K562 (cell line): Measurements from ENCODE around the gene TAOK2. TPM values are rescaled to one million over a fixed set of nuclear protein-coding genes. Genes with fewer than 3 reads are reported as not detected.

Experiments used
- ATAC-seq: fragments of 200-7000 bp; cut with Tn5 transposase; 3 replicates; pipeline ENCODE4 v1.9.1; 2020; ENCODE audit warnings: moderate library complexity
- BruUV-seq: library from RNA; stranded (reverse); fragments of 400-500 nt; replicated peaks from 2 replicates; lab custom pipeline; 2021; lab: Mats Ljungman, UMichigan
- CTCF ChIA-PET: fragments of 300-600 bp; formaldehyde crosslinking; extraction: SDS; loops from one replicate; lab custom pipeline; 2021; ENCODE audit warnings: low intra/inter-chr PET ratio; lab: Yijun Ruan, JAX
- POLR2A ChIA-PET: fragments of 300-600, 350-650 bp; sonication (Branson Sonifier 250); formaldehyde crosslinking; extraction: SDS; loops from one replicate; lab custom pipeline; 2021; ENCODE audit warnings: antibody characterized with exemption, inconsistent platforms; lab: Yijun Ruan, JAX
- DNase-seq, 4 experiments: peaks; one replicate each; pipeline versions ENCODE4 v3.0.0 to v3.0.0-alpha.2; 2011 to 2018; ENCODE audit warnings: low spot score in 3 of 4, mixed read lengths in 3 of 4; ENCODE audit errors: extremely low read depth in 1 of 4
- FAIRE-seq: peaks from 2 replicates; lab custom pipeline; 2011; peaks lifted over from hg19 to GRCh38; lab: Jason Lieb, UNC
- H2AFZ ChIP-seq: 2 replicates; pipeline ENCODE4 v1.6.0; 2011; ENCODE audit warnings: low read depth, low read length, control low read depth, inconsistent platforms
- H3K27ac ChIP-seq: fragments of 200-600 bp; 3 replicates; pipeline ENCODE4 v1.8.0; 2011; ENCODE audit warnings: low read depth, mild to moderate bottlenecking, control low read depth, inconsistent platforms, low read length, moderate library complexity, mixed read lengths; ENCODE audit errors: extremely low read depth
- H3K27me3 ChIP-seq, 2 experiments: fragments of 300-600 bp in 1 of 2; 2 replicates in 1 of 2; 3 replicates in 1 of 2; pipeline versions ENCODE4 v1.6.0 to v1.8.0; 2011; ENCODE audit warnings: inconsistent platforms in 2 of 2, low read length in 2 of 2, mild to moderate bottlenecking in 1 of 2, mixed read lengths in 1 of 2, moderate library complexity in 1 of 2; ENCODE audit not compliant: control insufficient read depth in 2 of 2, insufficient read depth in 2 of 2
- H3K36me3 ChIP-seq: fragments of 300-600 bp; 3 replicates; pipeline ENCODE4 v1.8.0; 2011; ENCODE audit warnings: mild to moderate bottlenecking, low read length, inconsistent platforms; ENCODE audit not compliant: control insufficient read depth, insufficient read depth
- H3K4me1 ChIP-seq, 2 experiments: fragments of 200-600 bp in 1 of 2; replicated peaks in 1 of 2; 2 replicates in 1 of 2; 3 replicates in 1 of 2; pipeline versions ENCODE4 v1.5.1 to v1.8.0; 2011; ENCODE audit warnings: inconsistent platforms in 2 of 2, low read length in 2 of 2, mild to moderate bottlenecking in 1 of 2, mixed read lengths in 1 of 2, moderate library complexity in 1 of 2; ENCODE audit not compliant: control insufficient read depth in 2 of 2, insufficient read depth in 2 of 2
- H3K4me2 ChIP-seq: 2 replicates; pipeline ENCODE4 v1.6.1; 2011; ENCODE audit warnings: low read length, control low read depth, inconsistent platforms, mixed read lengths; ENCODE audit not compliant: insufficient read depth
- H3K4me3 ChIP-seq: fragments of 200-600 bp; sonication (generic), shearing (Covaris generic); 2 replicates; pipeline ENCODE4 v1.5.1; 2016; ENCODE audit warnings: control low read depth, inconsistent platforms
- H3K79me2 ChIP-seq: fragments of 200-600 bp; 3 replicates; pipeline ENCODE4 v1.8.0; 2011; ENCODE audit warnings: low read length, inconsistent platforms; ENCODE audit not compliant: control insufficient read depth, insufficient read depth
- H3K9ac ChIP-seq, 2 experiments: 2 replicates each; pipeline versions ENCODE4 v1.6.0 to v1.6.1; 2011; ENCODE audit warnings: low read depth in 2 of 2, low read length in 2 of 2, control low read depth in 1 of 2, inconsistent platforms in 1 of 2, mild to moderate bottlenecking in 1 of 2, mixed read lengths in 1 of 2; ENCODE audit not compliant: insufficient read depth in 1 of 2
- H3K9me1 ChIP-seq: one replicate; pipeline ENCODE4 v1.6.0; 2011; ENCODE audit warnings: inconsistent platforms, mild to moderate bottlenecking, low read length, moderate library complexity; ENCODE audit not compliant: control insufficient read depth, insufficient read depth
- H3K9me3 ChIP-seq: replicated peaks from 2 replicates; pipeline ENCODE4 v1.5.1; 2011; ENCODE audit warnings: low read depth, low read length, inconsistent platforms; ENCODE audit not compliant: control insufficient read depth, insufficient read depth
- H4K20me1 ChIP-seq: replicated peaks from 2 replicates; pipeline ENCODE4 v1.6.1; 2011; ENCODE audit warnings: low read length, inconsistent platforms, mixed read lengths; ENCODE audit not compliant: control insufficient read depth, insufficient read depth
- DIDO1 ChIP-seq: fragments of 450-650 bp; IDR thresholded peaks from 2 replicates; pipeline ENCODE4 v1.6.1; 2016; ENCODE audit warnings: low read depth, missing biosample characterization, missing genetic modification characterization
- GATA2 ChIP-seq: sonication (generic); formaldehyde crosslinking; IDR thresholded peaks from 2 replicates; pipeline ENCODE4 v1.4.0; 2020; ENCODE audit warnings: mild to moderate bottlenecking, missing genetic modification reagents
- GTF2F1 ChIP-seq: IDR thresholded peaks from 2 replicates; pipeline ENCODE4 v1.6.1; 2011; ENCODE audit warnings: low read depth, low read length, improper control_type of control experiment
- MYNN ChIP-seq, 2 experiments: sonication (generic); formaldehyde crosslinking in 1 of 2; IDR thresholded peaks; 2 replicates each; pipeline versions ENCODE4 v1.5.0 to v1.6.1; 2016 to 2020; ENCODE audit warnings: antibody characterized with exemption in 1 of 2, missing genetic modification reagents in 1 of 2
- POLR2G ChIP-seq: fragments of 200-400 bp; formaldehyde crosslinking; IDR thresholded peaks from 2 replicates; pipeline ENCODE4 v1.6.1; 2017; ENCODE audit warnings: low read depth, mild to moderate bottlenecking, antibody characterized with exemption, low read length, moderate library complexity
- RBFOX2 ChIP-seq: fragments of 200-400 bp; formaldehyde crosslinking; IDR thresholded peaks from 2 replicates; pipeline ENCODE4 v1.6.1; 2017; ENCODE audit warnings: low read depth, mild to moderate bottlenecking, low read length, moderate library complexity
- ZNF778 ChIP-seq: fragments of 450-650 bp; formaldehyde crosslinking; IDR thresholded peaks from 2 replicates; pipeline ENCODE4 v1.4.0; 2020; ENCODE audit warnings: mild to moderate bottlenecking, moderate library complexity
- WGBS: fragments of 100-300 bp; shearing (Covaris generic); methylation state at CpG from one replicate; pipeline ENCODE4 v1.1.6; 2016; ENCODE audit warnings: low coverage, mixed read lengths; ENCODE audit not compliant: insufficient coverage; ENCODE audit errors: missing lambda C conversion rate; 5-methylcytosine and 5-hydroxymethylcytosine counted together
- in situ Hi-C: fragments of 300-500 bp; cut with MboI; formaldehyde crosslinking; loops from 4 replicates; pipeline ENCODE4 v1.15.0; 2018; ENCODE audit warnings: inconsistent platforms, mixed read lengths
- intact Hi-C: fragments of 100-400 bp; cut with micrococcal nuclease; formaldehyde crosslinking; loops from 2 replicates; pipeline ENCODE4 v1.14.2; 2022
- polyA plus RNA-seq, 8 experiments: library from polyadenylated mRNA; depleted of rRNA in 4 of 8; stranded (reverse) in 5 of 8; unstranded in 3 of 8; fragments of >200 nt; fragmentation: Nextera tagmentation in 2 of 8; fragmentation: Illumina TruSeq in 1 of 8; extraction: Ambion mirVana in 2 of 8; extraction: Trizol in 1 of 8; gene quantifications; 2 replicates each; pipeline versions ENCODE4 v1.2.1 to v1.2.3, GENCODE V29; 2011 to 2014; ENCODE audit warnings: inconsistent platforms in 1 of 8, missing spikeins in 1 of 8
- total RNA-seq, 7 experiments: library from RNA; depleted of rRNA in 6 of 7; stranded (reverse); fragments of >200 nt in 6 of 7; fragmentation: Illumina TruSeq in 2 of 7; extraction: Trizol in 2 of 7; gene quantifications; 2 replicates each; pipeline versions ENCODE4 v1.2.1 to v1.2.3, GENCODE V29; 2011 to 2021; ENCODE audit warnings: low replicate concordance in 1 of 7
- TF ChIP-seq, protein P1 (sequence below): fragments of 250-450 bp; sonication (Bioruptor Pico); IDR thresholded peaks from 2 replicates; pipeline ENCODE4 v1.5.0; 2021

TAOK2 gene
- total and polyA plus RNA-seq, 9 of the 15 experiments (the other 6 are each of a cell fraction or from before 2014, with no cell fraction given): 0.10 to 41.8 (median 13.7) TPM

DNA sequence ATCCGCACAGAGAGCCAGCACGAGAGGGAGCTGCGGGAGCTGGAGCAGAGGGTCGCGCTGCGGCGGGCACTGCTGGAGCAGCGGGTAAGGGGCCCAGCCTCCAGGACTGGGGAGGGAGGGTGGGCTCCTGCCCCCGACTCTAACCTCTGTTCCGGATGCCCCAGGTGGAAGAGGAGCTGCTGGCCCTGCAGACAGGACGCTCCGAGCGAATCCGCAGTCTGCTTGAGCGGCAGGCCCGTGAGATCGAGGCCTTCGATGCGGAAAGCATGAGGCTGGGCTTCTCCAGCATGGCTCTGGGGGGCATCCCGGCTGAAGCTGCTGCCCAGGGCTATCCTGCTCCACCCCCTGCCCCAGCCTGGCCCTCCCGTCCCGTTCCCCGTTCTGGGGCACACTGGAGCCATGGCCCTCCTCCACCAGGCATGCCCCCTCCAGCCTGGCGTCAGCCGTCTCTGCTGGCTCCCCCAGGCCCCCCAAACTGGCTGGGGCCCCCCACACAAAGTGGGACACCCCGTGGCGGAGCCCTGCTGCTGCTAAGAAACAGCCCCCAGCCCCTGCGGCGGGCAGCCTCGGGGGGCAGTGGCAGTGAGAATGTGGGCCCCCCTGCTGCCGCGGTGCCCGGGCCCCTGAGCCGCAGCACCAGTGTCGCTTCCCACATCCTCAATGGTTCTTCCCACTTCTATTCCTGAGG, 17.4 kb downstream of the TAOK2 start:
- Histone ChIP-seq H3K79me2 (peaks cover 4% of the 10 kb centered on the region; the same call in 2 of the 3 replicates), H3K4me1 (peaks cover 9 to 50% of the 10 kb centered on the region in 2 experiments; a peak in 4 of 5 replicates), H3K9ac (peak overlapping the region in 1 of 2 experiments; percentile 53; a peak in 2 of 4 replicates), H3K27ac (no peak overlapping the region), H4K20me1 (no peaks in the 10 kb centered on the region), H3K36me3 (peaks cover 77% of the 10 kb centered on the region; the same call in 2 of the 3 replicates), H3K4me3 (no peak overlapping the region), H3K4me2 (no peak overlapping the region), H3K9me3 (no peaks in the 10 kb centered on the region), H3K9me1 (no peaks in the 10 kb centered on the region), H3K27me3 (no peaks in the 10 kb centered on the region), H2AFZ (no peak overlapping the region)
- FAIRE-seq (no peak), ATAC-seq (no peak), DNase-seq (no peak)
- intact Hi-C loops (no loop called here), in situ Hi-C loops (no loop called here)
- TF ChIP-seq RBFOX2 (peak; percentile 33; the same call in 1 of the 2 replicates), POLR2G (peak; percentile 67), ZNF778 (no peak)
- CTCF ChIA-PET: no interaction called here
- no TSS peak for BruUV-seq
- POLR2A ChIA-PET: interaction anchor here (0.6 to 4.2 kb wide), 4 partner anchors 12 to 357 kb away, joined by 3 to 20 read pairs (median 4); no protein-coding TSS in a partner anchor
- 96% methylated on average over 17 of the region's 35 CpGs for WGBS

DNA sequence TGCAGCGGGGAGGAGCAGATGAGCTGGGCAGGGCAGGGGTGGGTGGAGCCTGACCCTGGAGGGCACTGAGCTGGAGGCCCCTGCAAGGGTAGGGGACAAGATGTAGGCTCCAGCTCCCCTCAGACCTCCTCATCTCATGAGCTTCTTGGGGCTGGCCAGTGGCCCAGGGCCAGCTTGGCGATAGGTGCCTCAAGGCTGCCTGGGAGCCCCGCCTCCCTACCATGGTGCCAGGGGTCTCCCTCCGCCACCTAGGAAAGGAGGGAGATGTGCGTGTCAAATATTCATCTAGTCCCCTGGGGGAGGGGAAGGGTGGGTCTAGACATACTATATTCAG, 17.9 kb downstream of the TAOK2 start:
- ChIA-PET CTCF (no interaction called here), POLR2A (interaction anchor here (0.6 to 4.2 kb wide), 3 partner anchors 14 to 356 kb away, joined by 3 to 20 read pairs (median 6); no protein-coding TSS in a partner anchor)
- Histone ChIP-seq H3K9ac (peak overlapping the region in 1 of 2 experiments; percentile 53; a peak in 2 of 4 replicates), H3K27me3 (no peaks in the 10 kb centered on the region), H3K79me2 (peaks cover 8% of the 10 kb centered on the region), H3K27ac (no peak overlapping the region), H3K4me1 (peaks cover 10 to 54% of the 10 kb centered on the region in 2 experiments; a peak in 4 of 5 replicates), H3K36me3 (peaks cover 71% of the 10 kb centered on the region; the same call in 2 of the 3 replicates), H3K4me2 (no peak overlapping the region), H3K9me3 (no peaks in the 10 kb centered on the region), H3K9me1 (no peaks in the 10 kb centered on the region), H2AFZ (no peak overlapping the region), H4K20me1 (no peaks in the 10 kb centered on the region), H3K4me3 (no peak overlapping the region)
- in situ Hi-C loops: no loop called here
- WGBS: 94% methylated on average over 3 of the region's 5 CpGs
- FAIRE-seq: no peak
- TF ChIP-seq POLR2G (0 out of 2 replicates have a peak, but pooled peaks have one; percentile 18), GTF2F1 (no peak), DIDO1 (tag) (no peak), MYNN (IDR thresholded peaks at IDR 0.05) (0 out of 2 replicates have a peak, but pooled peaks have one; percentile 29), MYNN (CRISPR knock-in tag; IDR thresholded peaks at IDR 0.05) (no peak), GATA2 (CRISPR knock-in tag) (no peak)
- TF ChIP-seq, protein P1, sequence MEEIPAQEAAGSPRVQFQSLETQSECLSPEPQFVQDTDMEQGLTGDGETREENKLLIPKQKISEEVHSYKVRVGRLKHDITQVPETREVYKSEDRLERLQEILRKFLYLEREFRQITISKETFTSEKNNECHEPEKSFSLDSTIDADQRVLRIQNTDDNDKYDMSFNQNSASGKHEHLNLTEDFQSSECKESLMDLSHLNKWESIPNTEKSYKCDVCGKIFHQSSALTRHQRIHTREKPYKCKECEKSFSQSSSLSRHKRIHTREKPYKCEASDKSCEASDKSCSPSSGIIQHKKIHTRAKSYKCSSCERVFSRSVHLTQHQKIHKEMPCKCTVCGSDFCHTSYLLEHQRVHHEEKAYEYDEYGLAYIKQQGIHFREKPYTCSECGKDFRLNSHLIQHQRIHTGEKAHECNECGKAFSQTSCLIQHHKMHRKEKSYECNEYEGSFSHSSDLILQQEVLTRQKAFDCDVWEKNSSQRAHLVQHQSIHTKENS: no peak
- no TSS peak for BruUV-seq
- intact Hi-C loops: no loop called here
- DNase-seq: no peak
- no peak for ATAC-seq
